Measurements from ENCODE around the gene OPN5.

OPN5 gene

DNA sequence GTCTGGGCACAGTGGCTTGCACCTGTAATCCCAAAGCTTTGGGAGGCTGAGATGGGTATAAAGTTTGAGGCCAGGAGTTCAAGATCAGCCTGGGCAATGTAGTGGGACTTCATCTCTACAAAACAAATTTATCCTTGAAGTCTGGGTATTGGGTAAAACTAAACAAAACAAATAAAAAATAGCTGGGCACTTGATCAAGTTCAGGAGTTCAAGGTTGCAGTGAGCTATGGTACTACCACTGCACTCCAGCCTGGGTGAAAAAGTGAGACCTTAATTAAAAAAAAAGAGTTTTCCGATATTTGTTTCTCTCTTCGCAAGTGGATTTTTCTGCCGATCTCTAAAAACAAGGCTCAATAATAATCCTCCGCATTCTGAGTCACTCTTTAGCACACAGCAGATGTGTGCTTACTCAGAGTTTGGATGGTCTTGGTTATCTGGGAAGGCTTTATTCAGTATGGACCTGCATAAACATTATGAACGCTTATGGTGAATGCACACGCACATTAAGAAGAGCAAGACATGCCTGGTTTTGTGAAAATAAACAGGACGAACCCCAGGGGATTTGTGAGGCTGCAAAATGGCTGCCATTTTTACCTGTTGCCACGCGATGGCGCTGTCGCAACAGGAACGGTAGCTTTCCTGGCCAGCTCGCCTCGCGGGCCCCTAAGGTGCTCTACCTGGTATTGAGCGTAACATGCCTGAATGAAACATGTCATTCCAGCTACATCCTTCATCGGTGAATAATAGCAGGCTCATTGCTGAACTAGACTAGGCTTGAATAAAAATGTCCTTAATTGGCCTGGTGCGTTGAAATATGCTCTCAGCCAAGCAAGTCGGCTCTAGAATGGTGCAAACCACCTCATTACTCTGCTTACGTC lies 6.0 kb downstream of the OPN5 start:
- DNase-seq (ENCODE audit: low read depth in 1 of 2, low spot score in 1 of 2): peak; percentile 4 to 26

DNA sequence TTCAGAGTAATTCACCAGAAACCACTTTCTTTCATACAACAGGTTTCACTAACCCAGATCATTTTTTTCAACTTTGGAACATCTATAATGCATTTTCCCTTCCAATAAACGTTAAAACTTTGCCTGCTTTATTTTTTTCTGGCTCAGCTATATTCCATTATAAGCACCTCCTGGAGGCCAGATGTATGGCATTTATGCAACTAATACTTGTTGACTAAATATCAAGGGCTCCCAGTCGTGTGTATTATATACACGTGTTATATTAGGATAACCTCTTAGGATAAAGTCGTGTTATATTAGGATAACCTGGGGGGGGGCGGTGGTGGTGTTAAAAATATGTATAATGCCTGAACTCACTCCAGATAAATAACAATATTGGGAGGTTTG lies 6.7 kb downstream of the OPN5 start:
- no peak for DNase-seq (ENCODE audit: low read depth in 1 of 2, low spot score in 1 of 2)

DNA sequence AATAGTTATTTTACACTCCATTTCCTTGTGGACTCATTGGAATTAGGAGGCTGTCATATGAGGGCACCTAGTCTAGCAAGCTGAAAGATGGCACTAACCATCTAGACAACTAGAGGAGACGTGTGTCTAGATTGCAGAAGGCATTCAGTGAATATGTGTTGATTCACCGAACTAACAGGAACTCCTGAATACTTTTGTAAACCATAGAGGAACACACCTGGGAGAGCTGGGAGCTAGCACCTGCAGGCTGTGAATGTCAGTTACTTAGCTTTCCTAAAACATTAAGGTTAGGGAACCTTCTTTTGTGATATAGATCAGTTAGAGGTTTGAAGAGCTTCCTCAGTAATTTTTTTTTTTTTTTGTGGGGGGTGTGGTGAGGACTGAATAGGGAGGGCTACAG lies 7.7 kb downstream of the OPN5 start:
- no peak for DNase-seq (ENCODE audit: low read depth in 1 of 2, low spot score in 1 of 2)

DNA sequence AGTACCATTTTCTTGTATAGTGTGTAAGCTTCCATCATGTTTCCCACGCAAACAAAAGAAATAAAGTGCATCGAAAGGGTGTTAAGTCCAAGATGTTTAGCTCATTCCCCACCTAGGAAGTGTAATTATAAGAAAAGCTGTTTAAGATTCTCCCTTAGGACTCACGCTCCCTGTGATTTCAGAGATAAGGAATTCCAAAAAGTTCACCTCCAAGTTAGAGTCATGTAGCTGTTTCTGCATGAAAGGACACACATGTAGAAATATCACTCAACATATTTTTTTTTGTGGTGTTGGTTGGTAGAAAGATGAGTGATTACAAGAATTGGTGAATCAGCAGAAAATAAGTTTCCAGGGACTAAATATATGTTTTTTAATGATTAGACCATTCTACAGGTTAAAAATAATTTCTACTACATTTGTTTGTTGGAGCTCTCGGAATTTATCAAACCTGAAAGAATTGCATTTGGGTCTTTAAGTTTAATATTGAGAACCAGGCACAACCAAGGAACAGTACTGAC lies 10.4 kb downstream of the OPN5 start:
- DNase-seq (ENCODE audit: low read depth in 1 of 2, low spot score in 1 of 2): no peak

DNA sequence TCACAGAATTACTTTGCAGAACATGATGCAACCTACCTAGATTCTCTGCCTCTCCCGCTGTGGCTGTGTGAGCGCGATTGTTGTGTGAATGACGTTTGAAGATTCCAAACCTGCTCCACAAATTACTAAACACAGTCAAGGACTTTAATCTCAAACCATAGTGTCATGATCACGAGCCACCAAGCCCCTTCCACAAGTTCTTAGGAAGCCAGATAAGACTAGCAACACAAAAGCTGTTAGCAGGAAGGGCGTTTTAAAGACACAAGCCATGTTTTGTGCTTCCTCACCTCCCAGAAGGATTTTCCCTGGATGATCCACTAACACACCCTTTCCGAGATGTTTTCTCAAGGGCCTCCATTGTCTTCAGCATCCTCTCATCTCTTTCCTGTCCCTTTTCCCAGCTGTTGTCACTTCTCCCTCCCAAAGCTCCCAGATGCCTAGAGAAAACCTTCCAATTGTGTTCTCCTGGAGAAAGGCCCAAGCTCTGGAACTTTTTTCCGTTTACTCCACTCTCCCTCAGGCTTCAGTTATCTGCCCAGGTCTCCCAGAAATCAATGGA lies 12.8 kb downstream of the OPN5 start:
- DNase-seq (ENCODE audit: low read depth in 1 of 2, low spot score in 1 of 2): no peak

DNA sequence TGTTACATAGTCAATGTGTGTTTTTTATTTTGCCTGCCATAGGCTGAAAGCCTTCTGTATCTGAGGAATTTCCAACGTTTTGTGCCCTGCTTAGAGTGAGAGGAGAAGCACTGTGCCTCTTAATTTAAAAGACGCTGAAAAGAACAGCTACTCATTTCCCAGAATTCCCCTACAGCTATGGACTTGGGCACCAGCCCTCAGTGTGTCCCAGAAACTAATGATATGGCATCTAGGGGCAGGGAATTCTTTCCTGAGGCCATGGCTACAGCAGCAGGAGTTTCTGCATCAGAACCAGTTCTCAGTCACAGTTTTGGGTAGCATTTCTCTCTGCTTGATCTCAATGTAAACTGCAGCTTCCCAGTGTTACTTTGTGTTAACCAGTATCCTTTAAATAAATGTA lies 20.2 kb downstream of the OPN5 start:
- no peak for DNase-seq (ENCODE audit: low read depth in 1 of 2, low spot score in 1 of 2)

DNA sequence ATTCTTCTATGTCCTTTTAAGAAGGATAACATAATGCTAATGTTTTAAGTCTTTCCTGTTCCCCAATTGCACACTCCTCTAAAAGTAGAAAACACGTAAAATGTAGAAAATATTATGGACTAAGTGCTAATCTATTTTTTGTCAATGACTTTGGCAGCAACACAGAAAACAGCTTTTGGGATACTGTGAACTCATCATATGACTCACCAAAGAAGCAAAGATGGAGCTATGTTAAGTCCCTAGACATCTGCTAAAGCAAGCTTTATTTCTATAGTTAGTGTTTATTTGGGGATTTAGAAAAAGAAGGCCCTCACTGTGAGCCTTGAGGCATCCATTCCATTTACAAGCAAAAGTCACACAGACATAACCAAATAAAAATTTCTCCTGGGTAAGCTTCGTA lies 23.0 kb downstream of the OPN5 start:
- no peak for DNase-seq (ENCODE audit: low read depth in 1 of 2, low spot score in 1 of 2)

DNA sequence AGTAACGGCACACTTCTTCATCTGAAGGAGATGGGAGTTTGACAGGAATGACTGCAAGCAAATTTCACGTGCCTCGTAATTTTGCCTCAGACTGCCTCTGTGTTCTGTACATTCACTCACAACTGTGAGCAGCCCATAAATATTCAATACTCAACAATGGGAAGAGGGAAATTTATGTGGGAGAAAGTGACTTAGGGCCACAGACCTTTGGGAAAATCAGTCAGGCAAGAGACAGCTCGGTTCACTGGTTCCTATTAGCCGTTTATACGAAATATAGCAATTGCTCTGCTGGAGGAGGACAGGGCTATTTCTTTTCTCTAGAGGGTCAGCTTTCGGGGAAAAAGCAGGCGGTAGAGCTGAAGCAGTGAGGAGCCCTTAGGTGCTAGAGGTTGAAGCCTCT lies 28.0 kb downstream of the OPN5 start:
- DNase-seq (ENCODE audit: low read depth in 1 of 2, low spot score in 1 of 2): no peak

DNA sequence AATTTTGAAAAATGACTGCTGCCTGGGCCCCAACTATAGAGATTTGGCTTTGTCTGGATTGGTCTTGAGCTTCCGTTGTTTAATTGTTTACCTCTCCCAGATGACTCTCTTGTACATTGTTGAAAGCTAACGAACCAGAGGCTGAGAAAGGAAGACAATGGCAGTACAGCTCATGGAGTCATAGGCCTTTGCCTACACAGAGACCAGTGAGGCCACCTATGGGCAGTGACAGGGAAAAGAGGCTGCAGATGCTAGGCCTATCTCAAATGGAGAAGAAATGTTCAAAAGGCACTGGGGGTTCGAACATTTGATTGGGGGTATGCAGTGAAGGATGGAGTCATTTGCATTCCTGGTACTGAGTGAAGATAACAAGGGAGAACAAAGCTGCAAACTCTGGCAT lies 29.1 kb downstream of the OPN5 start:
- no peak for DNase-seq (ENCODE audit: low read depth in 1 of 2, low spot score in 1 of 2)

DNA sequence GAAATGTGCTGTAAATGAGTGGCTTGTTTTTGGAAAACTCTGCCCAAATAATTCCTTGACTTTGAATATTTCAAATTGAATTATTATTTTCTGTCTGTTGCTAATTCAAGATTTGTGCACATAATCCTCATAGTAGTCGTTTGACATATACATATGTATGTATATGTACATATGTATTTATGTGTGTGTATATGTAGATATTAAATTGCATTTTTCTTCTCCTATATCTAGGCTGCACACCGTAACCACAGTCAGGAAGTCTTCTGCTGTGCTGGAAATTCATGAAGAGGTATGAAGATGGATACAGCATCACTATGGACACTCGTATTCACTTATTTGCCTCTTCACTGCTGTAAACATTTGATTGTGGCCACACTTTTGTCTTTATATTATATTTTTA lies 29.6 kb downstream of the OPN5 start:
- no peak for DNase-seq (ENCODE audit: low read depth in 1 of 2, low spot score in 1 of 2)

DNA sequence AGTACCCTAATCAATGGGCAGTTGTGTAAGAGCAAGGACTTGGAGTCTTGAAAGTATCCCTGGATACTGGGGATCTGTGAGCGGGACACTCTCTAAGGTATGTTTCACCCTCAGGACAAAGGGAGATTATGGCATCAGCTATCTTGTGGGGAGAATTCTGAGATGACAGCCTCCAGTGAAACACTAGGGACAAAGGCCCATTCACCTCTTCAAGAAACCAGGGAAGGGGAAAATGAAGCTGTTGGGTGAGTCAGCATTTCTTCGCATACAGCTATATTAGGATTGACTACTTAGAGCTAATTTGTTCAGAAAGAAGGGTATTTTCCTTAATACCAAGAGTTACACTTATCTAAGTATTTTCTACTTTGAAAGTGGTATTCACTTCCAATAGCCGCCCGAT lies 35.9 kb downstream of the OPN5 start:
- no peak for DNase-seq (ENCODE audit: low read depth in 1 of 2, low spot score in 1 of 2)

DNA sequence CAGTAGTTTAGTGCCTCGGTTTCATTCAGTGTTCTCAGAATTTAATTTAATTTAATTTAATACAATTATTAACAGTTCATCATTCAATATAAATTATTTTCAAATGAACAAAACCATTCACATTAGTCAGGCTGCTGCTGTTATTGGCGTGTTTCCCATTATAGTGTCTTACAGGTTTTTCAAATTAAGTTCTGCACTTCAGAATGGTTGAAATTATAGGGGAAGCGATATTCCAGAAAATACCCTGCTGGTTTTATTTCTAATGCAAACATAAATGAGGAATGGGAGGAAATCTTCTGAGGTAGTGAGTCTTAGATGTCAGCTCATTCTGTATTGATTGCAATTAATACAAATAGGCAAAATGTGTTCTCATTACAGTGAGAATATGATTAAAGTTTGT lies 37.6 kb downstream of the OPN5 start:
- DNase-seq (ENCODE audit: low read depth in 1 of 2, low spot score in 1 of 2): no peak

DNA sequence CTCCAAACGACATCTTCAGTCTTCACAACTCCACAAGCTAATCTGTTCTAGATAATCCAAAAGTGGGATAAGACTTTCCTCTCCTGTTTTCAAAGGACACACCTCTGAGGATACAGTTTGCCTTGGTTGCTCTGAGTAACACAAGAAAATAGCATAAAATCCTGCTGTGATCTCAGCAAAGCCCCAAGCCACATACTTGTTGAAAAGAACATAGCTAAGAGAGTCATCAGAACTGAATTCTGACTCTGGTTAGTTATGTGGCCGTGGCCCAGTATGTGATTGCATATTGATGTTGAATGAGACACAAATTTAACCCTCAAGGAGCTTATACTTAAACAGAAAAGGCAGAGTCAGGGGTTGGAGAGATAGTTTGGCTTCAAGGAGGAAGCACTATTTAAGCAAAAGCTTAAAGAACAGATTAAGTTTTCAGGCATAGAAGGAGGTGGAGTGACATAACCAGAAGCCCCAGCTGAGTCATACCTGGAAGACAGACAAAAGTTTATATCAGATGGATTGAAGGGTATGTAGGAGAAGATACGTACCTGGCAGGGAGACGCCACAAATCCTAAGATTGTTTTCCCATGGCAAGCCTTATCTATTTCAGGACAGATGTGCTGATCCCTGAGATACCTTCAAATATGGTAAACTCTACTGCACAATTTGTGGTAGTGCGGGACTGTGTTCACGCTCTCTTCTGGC lies 41.2 kb downstream of the OPN5 start:
- DNase-seq (ENCODE audit: low read depth in 1 of 2, low spot score in 1 of 2): no peak

DNA sequence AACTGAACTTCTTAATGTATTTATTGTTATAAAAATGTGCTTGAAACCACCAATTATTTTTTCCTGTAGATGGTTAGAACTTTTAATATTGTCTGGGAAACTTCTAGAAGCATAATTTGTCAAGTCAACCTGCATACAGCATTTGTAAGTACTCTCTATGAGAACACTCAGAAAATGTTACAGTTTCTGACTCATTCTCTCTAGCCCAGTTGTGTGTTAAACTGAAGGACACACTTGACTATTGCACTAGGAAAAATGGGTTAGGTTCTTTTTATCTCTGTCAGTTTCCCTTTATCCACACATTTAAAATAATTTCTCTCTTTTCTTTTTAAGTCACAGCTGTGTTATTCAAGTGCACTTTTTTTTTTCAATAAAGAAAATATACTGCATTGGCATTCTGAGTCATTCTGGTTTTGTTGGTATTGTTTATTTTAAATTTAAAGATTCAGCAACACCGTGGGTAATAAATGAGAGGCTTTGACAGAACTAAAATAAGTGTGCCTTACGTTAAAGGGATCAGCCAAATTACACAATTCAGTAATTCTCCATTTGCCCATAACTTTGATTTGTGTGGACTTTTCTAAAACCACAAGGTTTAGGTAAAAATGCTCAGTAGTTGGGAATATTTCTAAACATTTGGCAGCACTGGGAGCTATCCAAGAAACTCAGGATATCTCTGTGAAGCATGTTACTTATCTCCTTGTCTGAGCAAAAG lies 50.7 kb downstream of the OPN5 start:
- DNase-seq (ENCODE audit: low read depth in 1 of 2, low spot score in 1 of 2): no peak

DNA sequence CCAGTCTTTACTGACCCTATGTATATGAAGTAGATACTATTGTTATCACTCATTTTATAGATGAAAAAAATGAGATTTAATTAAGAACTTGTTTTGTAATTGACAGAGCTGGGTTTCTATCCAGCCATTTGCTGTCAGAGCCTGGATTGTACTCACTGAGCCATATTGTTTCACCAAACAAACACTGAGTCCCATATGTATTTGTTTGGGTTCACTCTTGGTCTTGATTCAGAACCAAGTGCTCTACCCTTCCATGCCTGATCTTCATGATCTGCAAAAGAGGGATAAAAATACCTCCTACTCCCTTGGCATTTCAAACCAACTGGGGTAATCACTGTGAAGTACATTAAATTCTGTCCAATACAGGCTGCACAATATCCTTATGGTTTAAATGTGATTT lies 52.4 kb downstream of the OPN5 start:
- no peak for DNase-seq (ENCODE audit: low read depth in 1 of 2, low spot score in 1 of 2)

DNA sequence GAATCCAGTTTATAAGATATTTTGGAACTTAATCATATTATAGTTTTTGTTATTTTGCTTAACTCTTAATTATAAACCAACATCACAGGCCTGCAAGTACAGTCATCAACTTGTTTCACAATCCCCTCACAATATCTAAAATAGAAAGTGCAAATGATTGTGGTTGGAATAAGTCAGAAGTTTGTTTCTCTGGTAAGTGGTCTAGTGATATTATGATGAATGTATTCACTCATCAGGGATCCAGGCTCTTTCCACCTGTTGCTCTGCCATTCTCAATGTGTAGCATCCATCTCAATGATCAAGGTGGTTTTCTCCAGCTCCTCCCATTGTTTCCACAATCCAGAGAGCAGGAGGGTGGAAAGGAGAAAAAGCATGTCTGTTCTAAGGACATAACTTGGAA lies 54.2 kb downstream of the OPN5 start:
- DNase-seq (ENCODE audit: low read depth in 1 of 2, low spot score in 1 of 2): no peak

DNA sequence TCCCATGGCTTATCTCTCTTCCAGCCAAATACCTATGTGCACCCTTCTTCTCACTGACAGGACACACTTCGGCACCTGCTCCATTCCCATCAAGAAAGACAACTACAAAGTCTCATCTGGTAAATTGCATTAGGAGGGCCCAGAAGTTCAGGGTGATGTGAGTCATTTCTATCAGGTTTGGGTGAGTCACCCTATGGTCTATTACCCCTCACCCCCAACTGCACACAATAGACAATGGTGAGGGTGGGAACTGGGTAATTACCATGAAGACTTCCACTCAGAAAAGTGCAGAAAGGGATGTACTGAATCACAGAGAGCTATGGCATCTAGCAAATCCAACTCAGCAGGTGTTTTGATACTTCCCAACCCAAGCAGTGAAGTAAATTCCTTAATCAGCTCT lies 54.8 kb downstream of the OPN5 start:
- DNase-seq (ENCODE audit: low read depth in 1 of 2, low spot score in 1 of 2): no peak

DNA sequence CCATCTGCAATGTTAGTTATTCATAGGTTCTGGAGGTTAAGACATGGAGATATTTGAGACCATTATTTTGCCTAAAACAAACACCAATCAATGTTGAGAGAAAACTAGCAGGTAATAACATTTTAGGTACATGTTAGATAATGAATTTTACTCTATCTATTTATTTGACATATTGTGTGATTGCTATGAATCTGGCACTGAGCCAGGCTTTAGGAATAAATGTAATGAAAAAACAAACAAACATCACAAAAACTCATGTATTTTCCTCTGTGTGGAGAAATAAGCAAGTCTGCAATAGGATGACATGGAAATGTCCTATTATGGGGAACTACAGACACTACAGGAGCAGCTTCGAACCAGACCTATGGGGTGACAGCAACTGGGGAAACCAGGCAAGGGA lies 57.8 kb downstream of the OPN5 start:
- no peak for DNase-seq (ENCODE audit: low read depth in 1 of 2, low spot score in 1 of 2)

DNA sequence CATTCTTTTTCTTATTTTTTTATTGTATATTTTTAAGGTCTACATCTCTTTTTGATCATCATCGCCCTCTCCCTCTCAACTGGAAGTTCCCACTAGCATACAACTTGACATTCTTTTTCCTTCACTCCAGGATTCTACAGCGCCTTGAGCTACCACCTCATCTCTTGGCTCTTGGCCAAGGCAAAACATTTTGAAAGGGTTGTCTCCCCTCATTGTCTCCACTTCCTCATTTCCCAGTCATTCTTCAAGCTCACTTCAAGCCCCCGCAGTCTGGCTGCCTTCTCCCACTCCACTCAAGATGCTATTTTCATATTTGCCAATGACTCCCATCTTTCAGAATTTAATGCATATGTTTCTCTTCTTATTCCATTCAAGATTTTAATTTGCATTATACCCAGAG lies 63.0 kb downstream of the OPN5 start:
- no peak for DNase-seq (ENCODE audit: low read depth in 1 of 2, low spot score in 1 of 2)

DNA sequence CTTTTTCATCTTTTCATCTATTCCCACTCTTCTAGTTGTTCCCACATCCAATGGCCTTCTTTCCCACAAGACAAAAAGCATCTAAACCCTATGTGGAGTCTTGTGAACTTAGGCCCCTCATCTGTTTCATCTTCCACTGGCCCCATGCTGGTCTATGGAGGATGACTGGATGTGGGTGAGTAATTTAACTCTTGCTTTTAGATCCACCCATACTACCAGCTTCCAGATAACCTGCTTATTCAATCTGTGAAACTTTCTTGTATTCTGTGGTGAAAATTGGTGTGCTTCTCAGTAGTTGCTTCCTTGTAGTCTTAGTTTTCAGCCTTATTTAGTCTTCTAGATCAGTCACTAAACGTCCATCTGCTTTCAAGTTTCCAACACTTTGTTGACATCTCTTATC lies 64.9 kb downstream of the OPN5 start:
- no peak for DNase-seq (ENCODE audit: low read depth in 1 of 2, low spot score in 1 of 2)

DNA sequence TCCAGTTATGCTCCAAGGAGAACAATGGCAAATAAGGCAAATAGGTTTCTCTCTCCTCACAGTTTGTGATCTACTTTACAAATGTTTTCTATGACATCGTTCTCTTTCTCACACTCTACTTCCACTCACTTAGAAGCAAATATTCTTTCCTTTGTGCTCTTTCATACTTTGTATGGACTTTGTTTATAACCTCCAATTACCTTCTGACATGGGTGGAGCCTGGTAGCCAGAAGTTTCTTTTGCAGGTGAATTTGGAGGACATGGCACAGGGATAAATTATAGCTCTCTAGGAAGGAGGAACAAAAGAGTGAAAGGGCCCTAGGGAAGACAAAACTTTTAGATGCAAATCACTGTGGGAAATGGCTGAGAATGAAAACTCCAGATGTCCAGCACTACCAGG lies 69.3 kb downstream of the OPN5 start:
- no peak for DNase-seq (ENCODE audit: low read depth in 1 of 2, low spot score in 1 of 2)

DNA sequence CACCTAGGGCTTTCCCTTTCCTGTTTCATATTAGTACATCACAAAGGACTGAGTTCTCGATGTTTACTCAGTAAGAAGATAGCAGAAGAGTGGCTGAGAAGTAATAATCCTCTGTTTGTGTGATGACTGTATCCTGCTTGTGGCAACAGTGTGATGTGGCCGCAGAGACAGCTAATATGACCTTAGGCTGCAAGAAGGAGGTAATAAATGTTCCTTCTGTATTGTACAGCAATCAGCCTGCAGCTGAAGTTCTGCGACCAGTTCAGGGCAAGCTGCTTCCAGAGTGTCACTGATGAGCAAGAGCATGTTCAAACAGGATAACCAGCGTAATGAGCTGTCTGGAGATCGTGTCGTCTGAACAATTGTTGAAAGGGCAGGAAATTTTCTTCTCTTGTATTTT lies 70.9 kb downstream of the OPN5 start:
- no peak for DNase-seq (ENCODE audit: low read depth in 1 of 2, low spot score in 1 of 2)
